ENCODE results near the gene TCF7L1.

Gene TCF7L1

DNA sequence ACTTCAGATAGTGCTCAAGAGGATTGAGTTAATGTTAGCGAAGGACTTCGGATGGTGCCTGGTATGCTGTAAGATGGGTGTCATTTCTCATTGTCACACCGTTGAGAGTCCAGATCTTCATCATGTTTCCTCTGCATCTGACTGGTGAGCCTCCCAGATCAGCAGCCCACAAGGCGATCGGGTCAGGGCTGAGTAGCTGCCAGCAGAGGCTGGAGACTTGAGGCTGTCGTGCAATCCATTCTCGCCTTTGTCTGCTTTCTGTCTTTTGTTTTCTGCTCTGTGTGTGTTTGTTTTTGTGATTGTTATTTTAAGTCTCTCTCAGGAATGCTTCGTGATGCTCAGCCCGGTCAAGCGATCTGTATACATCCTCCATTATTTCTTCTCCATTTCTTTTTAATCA lies 98.8 kb downstream of the TCF7L1 start:
- no peak for DNase-seq

DNA sequence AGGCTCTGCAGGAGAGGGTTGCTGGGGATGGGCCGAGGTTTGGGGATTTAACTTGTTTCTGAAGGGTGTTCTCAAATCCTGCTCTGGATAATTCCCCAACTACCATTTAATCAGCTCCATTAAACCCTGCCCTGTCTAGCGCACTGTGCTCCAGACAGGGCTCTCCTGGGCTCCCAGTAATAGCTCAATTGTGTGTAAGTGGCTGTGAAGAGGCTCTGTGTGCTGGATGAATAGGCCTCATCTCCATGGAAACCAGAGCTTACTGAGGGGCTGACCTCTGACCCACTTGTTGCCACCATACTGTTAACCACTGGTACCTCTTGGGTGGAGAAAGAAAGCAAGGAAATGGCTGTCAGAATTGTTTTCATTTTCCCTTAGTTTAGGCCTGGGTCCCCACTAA lies 101.7 kb downstream of the TCF7L1 start:
- no peak for DNase-seq

DNA sequence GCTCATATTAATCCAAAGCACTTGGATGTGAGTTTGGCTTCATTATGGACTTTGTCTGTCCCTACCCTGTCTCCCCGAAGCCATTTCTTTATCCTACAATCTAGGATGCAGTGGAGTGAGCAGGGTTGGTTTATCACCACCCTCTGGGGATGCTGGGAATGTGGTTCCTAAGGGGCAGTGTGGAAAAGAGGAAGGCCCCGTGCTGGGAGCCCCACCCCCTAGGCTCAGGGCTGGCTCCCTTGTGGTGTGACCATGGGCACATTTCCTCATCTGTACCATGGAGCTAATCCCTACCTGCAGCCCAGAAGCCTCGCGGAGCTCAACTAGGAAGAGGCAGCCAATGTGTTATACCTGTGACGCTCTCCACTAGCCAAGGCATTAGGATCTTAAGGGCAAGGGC lies 102.1 kb downstream of the TCF7L1 start:
- no peak for DNase-seq

DNA sequence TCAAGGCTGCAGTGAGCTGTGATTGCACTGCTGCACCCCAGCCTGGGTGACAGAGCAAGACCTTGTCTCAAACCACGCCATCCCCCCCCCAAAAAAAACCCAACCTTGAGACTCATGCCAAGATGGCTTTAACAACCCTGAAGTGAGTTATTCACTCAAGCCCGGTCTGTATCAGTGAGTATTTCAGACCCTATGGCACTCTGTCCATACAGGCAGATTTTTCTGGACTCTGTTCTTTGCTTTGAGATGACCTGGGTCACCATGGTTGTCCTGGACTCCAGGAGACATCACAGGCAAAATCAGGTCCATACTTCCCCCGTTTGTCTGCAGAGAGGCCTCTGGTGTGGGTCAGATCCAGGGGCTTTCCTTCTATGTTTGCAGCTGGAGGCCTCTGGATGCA lies 102.9 kb downstream of the TCF7L1 start:
- DNase-seq: no peak

DNA sequence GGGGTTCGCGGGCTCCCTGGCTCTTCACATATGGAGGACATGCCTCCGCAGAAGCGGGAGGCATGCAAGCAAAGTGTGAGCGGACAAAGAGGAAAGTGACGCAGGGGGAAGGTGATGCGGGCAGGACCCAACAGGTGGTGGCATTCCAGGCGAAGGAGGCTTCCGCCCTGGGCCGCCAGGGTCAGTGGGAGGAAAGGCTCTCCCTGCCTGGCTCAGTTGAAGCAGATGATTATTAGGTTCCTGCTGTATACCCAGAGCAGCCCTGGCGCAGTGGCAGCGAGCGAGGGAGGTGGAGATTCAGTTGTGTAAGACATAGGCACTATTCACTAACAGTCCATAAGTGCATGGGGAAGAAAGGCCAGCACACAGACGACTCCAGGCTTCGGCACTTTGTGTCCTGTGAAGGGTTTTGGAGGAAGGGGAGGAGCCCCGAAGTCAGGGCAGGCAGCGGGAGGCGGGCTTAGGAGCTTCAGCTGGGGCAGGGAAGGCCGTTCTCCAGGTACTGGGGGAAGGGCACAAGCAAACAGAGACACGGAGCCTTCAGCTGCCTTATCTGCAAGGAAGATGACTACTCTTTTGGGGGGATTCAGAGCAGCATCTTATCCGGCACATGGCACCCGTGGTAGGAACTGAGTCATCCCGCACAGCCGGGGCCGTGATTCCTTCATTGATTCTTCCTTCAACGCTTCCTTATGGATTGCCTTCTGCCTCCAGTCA lies 104.8 kb downstream of the TCF7L1 start:
- DNase-seq: no peak

DNA sequence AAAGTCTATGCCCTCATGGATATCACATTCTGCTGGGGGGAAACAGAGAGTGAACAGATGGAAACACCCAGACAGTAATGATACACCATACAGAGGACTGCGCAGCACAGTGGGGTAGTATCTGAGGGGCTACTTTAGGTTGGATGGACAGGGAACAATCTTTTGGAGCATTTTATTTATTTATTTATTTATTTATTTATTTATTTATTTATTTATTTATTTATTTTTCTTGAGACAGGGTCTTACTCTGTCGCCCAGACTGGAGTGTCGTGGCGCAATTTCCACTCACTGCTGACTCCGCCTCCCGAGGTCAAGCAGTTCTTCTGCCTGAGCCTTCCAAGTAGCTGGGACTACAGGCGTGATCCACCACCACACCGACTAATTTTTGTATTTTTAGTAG lies 105.4 kb downstream of the TCF7L1 start:
- no peak for DNase-seq

DNA sequence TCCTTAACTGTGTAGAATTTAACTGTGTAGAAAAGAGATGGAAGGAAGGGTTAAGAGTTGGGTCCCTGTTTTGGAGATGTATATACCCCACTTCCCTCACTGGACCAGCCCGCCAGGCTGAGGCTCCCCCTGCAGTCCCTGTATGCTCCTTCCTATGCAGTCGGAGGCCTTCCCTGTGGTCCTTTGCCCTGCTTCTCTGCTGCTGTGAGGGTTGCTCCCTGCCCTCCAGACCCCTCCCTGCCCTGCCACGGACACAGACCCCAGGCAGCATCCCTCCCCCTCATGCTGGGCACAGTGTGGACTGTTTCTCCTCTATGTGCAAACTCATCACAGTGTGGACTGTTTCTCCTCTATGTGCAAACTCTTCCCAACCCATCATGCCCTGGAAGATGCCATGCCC lies 105.9 kb downstream of the TCF7L1 start:
- DNase-seq: no peak

DNA sequence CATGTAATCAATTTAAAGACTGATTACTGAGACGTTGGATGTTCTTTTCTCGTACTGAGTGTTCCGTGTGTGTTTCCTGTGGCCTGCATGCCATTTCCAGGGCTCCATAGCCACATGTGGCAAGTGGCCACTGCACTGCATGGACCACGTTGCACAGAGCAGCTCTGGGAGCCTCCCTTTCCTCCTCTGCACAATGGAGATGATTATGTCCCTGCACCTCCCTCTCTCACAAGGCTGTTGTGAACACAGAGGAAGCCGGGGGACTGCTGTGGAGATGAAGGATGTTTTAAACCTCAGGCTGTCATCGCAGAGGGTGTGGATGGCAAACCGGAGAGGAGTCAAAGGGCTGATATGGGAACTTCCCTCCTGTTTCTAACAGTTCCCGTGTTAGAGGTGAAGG lies 106.9 kb downstream of the TCF7L1 start:
- DNase-seq: no peak

DNA sequence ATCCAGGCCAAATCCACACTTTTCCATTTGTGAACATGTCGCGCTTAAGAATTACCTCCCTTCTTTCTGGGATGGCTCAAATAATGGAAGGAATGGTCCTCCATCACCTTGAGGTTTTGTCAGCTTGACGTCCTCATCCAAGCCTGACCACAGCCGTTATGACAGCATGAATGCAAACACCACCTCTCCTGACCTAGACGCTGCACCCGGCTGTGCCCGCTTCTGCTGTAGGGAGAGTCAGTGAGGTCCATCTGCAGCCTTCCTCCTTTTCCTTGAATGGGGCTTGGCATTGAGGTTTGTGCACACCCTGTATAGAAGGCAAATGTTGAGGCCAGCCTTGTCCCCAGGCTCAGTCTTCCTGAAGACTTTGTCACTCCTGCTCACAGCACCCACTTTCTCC lies 109.1 kb downstream of the TCF7L1 start:
- no peak for DNase-seq

DNA sequence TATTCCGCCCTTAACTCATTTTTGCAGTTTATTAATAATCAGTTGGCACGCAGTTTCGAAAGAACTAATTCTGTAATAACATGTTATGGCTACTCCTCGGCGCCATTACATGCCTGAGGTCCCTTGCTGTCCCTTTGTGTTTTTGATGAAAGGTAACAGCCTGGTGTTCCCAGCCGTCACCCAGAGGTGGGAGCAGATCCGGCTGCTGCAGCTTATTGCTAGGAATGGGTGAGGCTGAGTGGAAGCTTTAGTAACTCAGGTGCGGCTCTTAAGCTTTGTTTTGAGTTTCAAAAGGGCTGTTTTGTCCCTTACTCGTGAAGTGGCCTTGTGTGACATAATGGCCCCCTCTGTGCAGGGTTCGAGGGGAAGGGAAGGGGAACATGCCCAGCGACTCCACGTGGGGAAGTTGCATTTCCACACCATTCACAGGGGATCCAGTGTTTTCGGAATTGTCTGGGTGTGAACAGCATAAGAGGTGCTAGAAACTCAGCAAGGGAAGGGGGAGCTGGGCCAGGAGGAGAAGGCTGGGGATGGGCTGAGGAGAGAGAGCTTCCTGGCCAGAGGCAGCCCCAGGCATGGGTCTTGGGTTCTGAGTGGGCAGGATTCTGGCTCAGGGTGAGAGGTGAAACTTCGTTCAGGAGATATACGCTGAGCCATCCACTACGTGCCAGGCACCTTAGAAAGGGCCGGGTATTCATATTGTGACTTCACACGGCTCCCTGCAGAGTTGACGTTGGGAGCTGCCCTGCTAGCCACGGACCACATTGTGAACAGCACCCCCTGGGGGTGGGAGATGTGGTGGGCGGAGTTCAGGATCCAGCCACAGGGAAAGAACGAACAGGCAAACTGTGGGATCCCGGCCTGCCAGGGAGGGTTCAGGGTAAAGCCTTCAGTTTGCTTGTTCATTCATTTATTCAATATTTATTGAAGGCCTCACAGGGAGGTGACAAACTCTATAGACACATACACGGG lies 110.2 kb downstream of the TCF7L1 start:
- DNase-seq: no peak

DNA sequence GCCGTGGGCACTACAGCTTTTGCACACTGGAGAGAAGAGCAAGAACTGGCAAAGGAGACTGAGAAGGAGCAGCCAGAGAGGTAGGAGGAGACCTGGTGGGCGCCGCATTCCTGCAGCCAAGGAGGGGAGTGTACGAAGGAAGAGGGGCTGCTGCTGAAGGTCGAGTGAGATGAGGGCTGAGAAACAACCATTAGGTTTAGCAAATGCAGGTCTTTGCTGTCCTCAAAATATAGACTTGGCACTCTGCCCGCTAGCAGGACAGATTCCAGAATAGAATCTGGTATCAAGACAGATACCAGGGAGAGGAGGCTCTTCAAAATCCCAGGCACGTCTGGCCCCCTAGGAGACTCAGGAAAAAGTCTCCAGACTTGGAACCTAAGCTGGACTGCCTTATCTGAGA lies 111.6 kb downstream of the TCF7L1 start:
- DNase-seq: no peak

DNA sequence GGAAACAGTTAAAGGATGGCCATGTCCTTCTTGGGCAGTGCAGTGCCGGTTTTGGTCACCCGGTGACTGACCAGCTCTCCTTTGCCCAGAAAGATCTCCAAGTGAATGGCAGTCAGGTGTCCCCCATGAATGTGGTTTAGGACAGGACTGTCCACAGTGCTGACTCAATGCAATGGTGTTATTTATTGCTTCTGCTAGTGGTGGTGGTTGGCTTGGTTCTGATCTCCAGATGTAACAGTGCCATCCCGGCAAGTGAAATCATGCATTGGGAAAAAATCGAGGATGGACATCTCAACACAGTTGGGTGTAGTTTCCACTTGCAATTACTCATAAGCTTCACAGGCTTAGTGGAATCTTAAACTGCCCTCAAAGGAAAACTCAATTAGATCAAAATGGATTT lies 112.7 kb downstream of the TCF7L1 start:
- DNase-seq: no peak

DNA sequence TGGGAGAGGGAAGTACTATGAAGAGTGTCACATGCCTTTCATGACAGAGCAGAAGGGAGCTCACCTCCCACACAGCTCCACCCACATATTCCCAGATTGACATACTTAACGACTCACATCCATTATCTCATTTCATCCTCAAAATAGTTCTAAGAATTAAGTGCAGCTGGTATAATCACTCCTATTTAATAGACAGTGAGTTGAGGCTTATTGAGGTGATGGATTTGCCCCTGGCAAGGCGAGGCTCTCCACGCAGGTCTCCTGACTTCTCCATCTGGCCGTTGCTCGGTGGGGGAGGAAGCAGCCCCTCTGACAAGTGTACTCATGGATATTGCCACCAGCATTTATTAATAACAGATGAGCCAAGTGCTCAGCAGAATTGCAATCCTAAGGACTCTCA lies 113.2 kb downstream of the TCF7L1 start:
- DNase-seq: no peak

DNA sequence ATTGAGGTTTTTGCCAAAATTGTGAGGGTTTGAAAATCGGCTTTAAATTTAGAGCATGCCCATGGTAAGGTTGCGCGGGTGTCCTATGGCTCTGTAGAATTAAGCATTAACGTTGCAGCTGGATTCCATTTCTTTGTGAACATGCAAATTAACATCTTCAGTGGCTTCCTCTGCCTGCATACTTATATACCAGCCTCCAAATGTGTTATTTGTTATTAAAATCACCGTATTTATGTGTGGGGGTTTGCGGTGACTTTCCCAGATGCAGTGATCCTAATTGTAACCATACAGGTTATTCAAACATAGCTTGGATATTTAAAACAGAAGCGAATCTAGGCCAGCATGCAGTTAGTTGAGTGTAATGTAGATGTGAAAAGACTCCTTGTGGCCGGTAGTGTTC lies 114.4 kb downstream of the TCF7L1 start:
- no peak for DNase-seq

DNA sequence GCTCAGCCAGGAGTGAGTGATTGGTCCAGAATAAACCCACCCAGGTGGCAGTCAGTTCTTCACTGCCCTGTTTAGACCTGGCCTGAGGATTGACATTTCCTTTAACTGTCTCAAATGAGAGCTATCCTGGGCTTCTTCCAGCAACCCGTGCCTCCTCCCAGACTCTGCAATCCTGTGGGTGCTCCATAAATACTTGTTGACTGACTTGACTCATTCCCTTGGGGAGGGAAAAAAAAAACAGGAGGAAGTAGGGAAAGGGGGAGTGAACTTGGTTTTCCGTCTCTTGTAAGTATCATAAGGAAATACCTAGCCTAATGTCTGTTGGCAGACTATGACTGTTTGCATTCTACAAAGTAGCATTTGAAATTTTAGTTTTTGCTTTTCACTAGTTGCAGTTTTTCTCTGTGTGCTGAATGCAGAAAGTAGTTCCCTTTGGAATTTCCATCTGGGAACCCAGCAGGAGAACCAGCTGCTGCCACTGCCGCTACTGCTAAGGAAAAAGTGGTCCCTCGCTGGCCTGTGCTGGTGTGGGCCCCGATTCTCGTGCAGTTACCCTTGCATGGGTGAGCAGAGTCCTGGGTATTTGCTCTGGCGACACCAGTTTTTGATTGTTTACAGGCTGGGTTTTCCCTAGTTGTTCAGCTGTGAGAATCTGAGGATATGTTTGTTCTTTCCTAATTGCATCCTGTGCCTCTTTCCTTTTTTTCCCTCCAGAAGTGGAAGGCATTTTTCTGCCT lies 115.7 kb downstream of the TCF7L1 start:
- no peak for DNase-seq

DNA sequence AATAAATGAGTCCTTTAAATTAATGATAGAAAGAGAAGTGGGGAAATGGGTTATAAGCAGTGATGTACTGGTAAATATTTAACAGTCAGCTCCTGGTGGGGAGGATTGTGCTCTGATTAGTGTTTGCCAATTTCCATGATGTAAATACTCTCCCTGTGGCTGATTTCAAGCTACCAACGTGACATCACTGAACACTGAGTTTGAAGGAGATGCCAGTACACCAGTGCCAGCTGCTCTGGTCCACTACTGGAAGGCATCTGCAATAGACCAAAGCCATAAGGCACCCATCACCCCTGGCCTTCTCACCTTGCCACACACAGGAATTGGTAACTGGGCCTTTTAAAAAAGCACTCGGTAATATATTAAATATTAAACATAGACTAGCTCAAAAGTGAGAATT lies 116.9 kb downstream of the TCF7L1 start:
- DNase-seq: no peak

DNA sequence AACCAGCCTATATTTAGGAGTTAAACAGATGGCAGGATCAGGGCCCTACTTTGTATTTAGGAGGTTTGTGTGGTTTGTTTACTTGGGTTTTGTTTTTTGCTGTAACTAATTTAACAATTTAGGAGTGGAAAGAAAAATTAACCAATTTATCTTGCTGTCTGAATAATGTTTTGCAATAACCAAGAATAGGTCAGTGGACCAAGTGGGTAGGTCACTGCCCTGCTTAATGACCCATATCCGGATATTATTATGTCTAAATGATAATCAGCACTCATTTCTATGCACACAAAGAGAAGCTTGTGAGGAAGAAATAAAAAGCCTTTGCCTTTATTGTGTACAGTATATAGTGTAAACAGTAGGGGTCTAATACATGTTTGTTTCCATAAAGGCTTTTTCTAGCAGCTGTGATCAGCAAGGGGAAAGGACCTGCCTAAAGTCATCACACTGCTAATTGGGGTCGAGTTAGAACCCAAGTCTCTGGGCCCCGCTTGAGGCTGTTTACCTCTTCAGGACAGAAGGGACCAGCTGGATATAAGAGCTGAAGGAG lies 118.0 kb downstream of the TCF7L1 start:
- no peak for DNase-seq

DNA sequence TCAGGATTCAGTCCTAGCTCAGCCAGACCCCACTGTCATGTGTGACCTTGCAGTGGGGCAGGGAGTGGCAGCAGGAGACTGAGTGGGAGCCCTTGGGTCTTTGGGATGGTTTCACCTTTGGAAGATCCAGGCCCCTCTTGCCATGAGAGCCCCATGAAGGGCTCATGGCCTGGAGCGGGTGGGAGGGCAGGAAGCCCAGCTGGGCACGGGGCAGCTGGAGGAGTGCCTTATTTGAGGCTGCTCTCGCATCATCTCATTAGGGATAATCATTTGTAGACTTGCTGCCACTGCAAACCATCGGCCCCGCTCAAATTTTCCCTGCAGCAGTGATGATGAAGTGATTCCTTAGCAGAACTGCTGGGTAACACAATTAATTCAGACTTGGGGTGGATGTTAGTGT lies 120.7 kb downstream of the TCF7L1 start:
- DNase-seq: no peak

DNA sequence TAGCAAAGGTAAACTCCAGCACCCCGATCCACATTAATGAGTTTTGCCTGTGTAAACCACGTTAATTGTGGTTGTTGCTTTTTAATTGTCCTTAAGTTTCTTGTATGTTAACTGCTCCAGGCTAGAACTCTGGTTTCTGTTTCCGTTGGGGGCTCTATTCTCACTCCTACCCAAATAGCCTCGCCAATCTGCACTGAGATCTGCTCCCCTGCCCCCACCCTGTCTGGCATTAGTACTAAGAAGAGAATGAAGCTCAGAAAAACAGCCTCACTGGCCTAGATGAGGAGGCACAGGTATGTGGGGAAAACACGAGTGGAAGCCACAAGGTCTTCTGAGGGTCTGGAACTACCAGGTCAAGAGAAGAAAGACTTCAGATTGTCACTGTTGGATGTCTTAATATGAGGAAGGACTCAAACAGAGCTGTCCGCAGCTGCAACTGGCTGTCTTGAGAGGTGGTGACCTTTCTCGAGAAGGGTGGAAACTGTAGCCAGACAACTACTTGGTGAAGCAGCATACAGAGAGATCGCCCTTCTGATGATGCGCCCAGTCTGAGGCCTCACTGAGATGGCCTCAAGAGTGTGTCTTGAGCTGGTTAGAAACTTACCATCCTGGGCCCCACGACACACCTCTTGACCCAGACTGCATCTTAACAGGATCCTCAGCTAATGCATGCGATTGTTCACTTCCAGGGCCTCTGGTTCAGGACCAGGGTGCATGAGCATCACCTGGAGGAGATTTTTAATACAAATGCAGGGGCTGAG lies 121.5 kb downstream of the TCF7L1 start:
- DNase-seq: no peak

DNA sequence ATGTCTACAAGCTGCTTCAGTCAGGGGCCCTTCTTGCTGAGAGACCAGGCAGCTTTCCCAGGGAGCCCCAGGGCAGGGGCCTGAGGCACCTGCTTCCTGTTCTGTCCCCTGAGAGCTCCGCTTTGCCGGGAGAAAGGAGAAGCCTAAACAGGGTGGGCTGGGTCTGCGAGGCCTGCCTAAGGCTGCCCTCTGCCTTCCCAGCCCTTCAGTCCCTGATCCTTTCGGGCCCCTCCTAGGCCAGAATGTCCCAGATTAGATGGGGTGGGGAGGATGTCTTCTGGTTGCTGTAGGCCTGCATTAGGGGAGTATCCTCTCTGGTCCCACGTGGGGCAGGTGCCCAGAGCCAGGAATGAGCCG lies 122.2 kb downstream of the TCF7L1 start:
- DNase-seq: no peak

DNA sequence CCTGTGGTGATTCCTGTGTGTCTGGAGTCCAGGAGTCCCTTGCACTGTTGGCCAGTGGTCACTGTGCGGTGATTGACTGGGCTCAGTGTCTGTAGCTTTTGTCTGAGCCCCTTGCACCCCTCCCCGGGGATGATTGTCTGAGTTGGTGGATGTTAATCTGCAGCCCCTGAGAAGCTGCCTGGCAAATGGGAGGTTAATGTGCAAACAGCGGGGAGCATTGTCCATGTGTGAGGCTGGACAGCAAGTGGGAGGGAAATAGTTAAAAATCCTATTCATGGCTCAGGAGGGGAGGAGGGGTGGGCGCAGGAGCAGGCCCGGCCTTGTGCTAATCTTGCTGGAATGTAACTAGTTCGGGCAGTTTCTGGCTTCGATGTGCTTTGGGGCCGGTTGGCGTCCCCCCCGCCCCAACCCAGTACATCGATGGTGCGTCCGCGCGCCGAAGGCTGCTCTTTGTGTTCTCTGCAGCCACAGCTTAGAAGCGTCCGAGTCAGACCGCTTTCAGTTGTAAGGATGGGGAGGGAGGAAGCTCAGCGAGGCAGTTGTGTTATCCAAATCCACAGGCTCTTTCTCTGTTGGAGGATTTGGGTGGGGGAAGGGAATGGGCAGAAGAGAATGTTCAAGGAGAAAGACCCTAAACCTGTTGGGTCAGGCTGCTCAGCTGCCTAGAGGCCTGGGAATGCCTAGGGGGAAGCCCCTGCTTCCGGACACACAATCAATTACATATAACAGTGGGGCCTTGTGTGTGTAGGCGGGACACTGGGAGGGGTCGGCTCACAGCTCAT lies 122.8 kb downstream of the TCF7L1 start:
- no peak for DNase-seq
